SK-N-MC (cell line): ENCODE data around the gene TIMD4.

ENCODE experiments used
- DNase-seq: peaks from one replicate; pipeline ENCODE4 v3.0.0-alpha.2; 2011; ENCODE audit warnings: low read depth, low spot score
- H3K27ac ChIP-seq: fragments of 200-600 bp; sonication (generic); 2 replicates; pipeline ENCODE4 v1.5.1; 2016; ENCODE audit warnings: mixed run types
- H3K36me3 ChIP-seq: fragments of 200-600 bp; sonication (generic); 2 replicates; pipeline ENCODE4 v1.6.1; 2017; ENCODE audit warnings: antibody characterized with exemption, low read length, mixed read lengths; ENCODE audit not compliant: insufficient read depth
- H3K4me3 ChIP-seq: fragments of 200-600 bp; sonication (generic); 2 replicates; pipeline ENCODE4 v1.5.1; 2016
- H3K9ac ChIP-seq: fragments of 200-600 bp; sonication (generic); 2 replicates; pipeline ENCODE4 v1.8.0; 2017; ENCODE audit warnings: mixed run types, mixed read lengths; ENCODE audit not compliant: insufficient read length
- H3K9me3 ChIP-seq: fragments of 200-600 bp; sonication (generic); 2 replicates; pipeline ENCODE4 v1.6.1; 2017; ENCODE audit warnings: low read depth, mild to moderate bottlenecking, antibody characterized with exemption, low read length, moderate library complexity, mixed read lengths
- EZH2 ChIP-seq: fragments of 200-600 bp; sonication (generic); IDR thresholded peaks from one replicate; pipeline ENCODE4 v1.6.1; 2017; ENCODE audit warnings: antibody characterized with exemption
- FOXP2 ChIP-seq: optimal IDR thresholded peaks from 2 replicates; pipeline ENCODE3; 2011; ENCODE audit warnings: mild to moderate bottlenecking, moderate library complexity; ENCODE audit not compliant: insufficient read depth; ENCODE audit errors: extremely low read length, control extremely low read depth
- POLR2AphosphoS5 ChIP-seq: IDR thresholded peaks from 2 replicates; pipeline ENCODE4 v1.6.1; 2012; ENCODE audit warnings: mild to moderate bottlenecking, low read depth, low read length, borderline replicate concordance

TIMD4 gene

GRCh38 chr5:156913719-156914370, 49.2 kb downstream of the TIMD4 start:
- no peak overlapping the region for H3K27ac ChIP-seq
- H3K9me3 ChIP-seq, result no peaks in the 10 kb centered on the region
- TF ChIP-seq FOXP2 (no peak), EZH2 (no peak), POLR2AphosphoS5 (no peak)
- no peak overlapping the region for H3K4me3 ChIP-seq
- H3K36me3 ChIP-seq, result no peaks in the 10 kb centered on the region
- no peak for DNase-seq
- H3K9ac ChIP-seq, result no peak overlapping the region

- TF ChIP-seq FOXP2, result no peak
- TF ChIP-seq EZH2, result no peak
- TF ChIP-seq POLR2AphosphoS5, result no peak
- Histone ChIP-seq H3K27ac (no peak overlapping the region), H3K4me3 (no peak overlapping the region), H3K36me3 (no peaks in the 10 kb centered on the region), H3K9me3 (no peaks in the 10 kb centered on the region), H3K9ac (no peak overlapping the region)
- no peak for DNase-seq
Measured at GRCh38 chr5:156913355-156913718, 49.7 kb downstream of the TIMD4 start.

GRCh38 chr5:156912869-156913268, 50.2 kb downstream of the TIMD4 start:
- Histone ChIP-seq H3K36me3 (no peaks in the 10 kb centered on the region), H3K9me3 (no peaks in the 10 kb centered on the region), H3K27ac (no peak overlapping the region), H3K4me3 (no peak overlapping the region), H3K9ac (no peak overlapping the region)
- no peak for DNase-seq
- TF ChIP-seq FOXP2, result no peak
- TF ChIP-seq EZH2, result no peak
- TF ChIP-seq POLR2AphosphoS5, result no peak

- DNase-seq, result no peak
- Histone ChIP-seq H3K36me3 (no peaks in the 10 kb centered on the region), H3K4me3 (no peak overlapping the region), H3K9me3 (no peaks in the 10 kb centered on the region), H3K27ac (no peak overlapping the region), H3K9ac (no peak overlapping the region)
- TF ChIP-seq EZH2, result no peak
- TF ChIP-seq FOXP2, result no peak
- TF ChIP-seq POLR2AphosphoS5, result no peak
Measured at GRCh38 chr5:156909180-156909579, 53.8 kb downstream of the TIMD4 start.

GRCh38 chr5:156907667-156908066, 55.4 kb downstream of the TIMD4 start:
- no peaks in the 10 kb centered on the region for H3K36me3 ChIP-seq
- no peak overlapping the region for H3K4me3 ChIP-seq
- H3K9me3 ChIP-seq, result no peaks in the 10 kb centered on the region
- H3K9ac ChIP-seq, result no peak overlapping the region
- TF ChIP-seq POLR2AphosphoS5, result no peak
- TF ChIP-seq FOXP2, result no peak
- DNase-seq, result no peak
- H3K27ac ChIP-seq, result no peak overlapping the region

GRCh38 chr5:156906807-156907206, 56.2 kb downstream of the TIMD4 start:
- no peak overlapping the region for H3K9ac ChIP-seq
- no peak overlapping the region for H3K4me3 ChIP-seq
- H3K36me3 ChIP-seq, result no peaks in the 10 kb centered on the region
- H3K27ac ChIP-seq, result no peak overlapping the region
- TF ChIP-seq EZH2, result no peak
- no peaks in the 10 kb centered on the region for H3K9me3 ChIP-seq
- DNase-seq, result no peak

GRCh38 chr5:156896546-156896945, 66.5 kb downstream of the TIMD4 start:
- H3K27ac ChIP-seq, result no peak overlapping the region
- H3K36me3 ChIP-seq, result no peaks in the 10 kb centered on the region
- no peak overlapping the region for H3K4me3 ChIP-seq
- no peaks in the 10 kb centered on the region for H3K9me3 ChIP-seq
- TF ChIP-seq FOXP2, result no peak
- TF ChIP-seq EZH2, result no peak
- no peak for TF ChIP-seq POLR2AphosphoS5
- H3K9ac ChIP-seq, result no peak overlapping the region
- no peak for DNase-seq

GRCh38 chr5:156893517-156893916, 69.5 kb downstream of the TIMD4 start:
- no peak for TF ChIP-seq EZH2
- TF ChIP-seq POLR2AphosphoS5, result no peak
- Histone ChIP-seq H3K9me3 (no peaks in the 10 kb centered on the region), H3K36me3 (no peaks in the 10 kb centered on the region), H3K4me3 (no peak overlapping the region), H3K27ac (no peak overlapping the region), H3K9ac (no peak overlapping the region)
- DNase-seq, result no peak

GRCh38 chr5:156892864-156893263, 70.2 kb downstream of the TIMD4 start:
- no peaks in the 10 kb centered on the region for H3K9me3 ChIP-seq
- DNase-seq, result no peak
- H3K9ac ChIP-seq, result no peak overlapping the region
- no peak overlapping the region for H3K4me3 ChIP-seq
- no peaks in the 10 kb centered on the region for H3K36me3 ChIP-seq
- no peak for TF ChIP-seq POLR2AphosphoS5
- no peak for TF ChIP-seq EZH2
- no peak for TF ChIP-seq FOXP2
- H3K27ac ChIP-seq, result no peak overlapping the region

- no peak for TF ChIP-seq EZH2
- TF ChIP-seq FOXP2, result no peak
- TF ChIP-seq POLR2AphosphoS5, result no peak
- no peak for DNase-seq
- no peak overlapping the region for H3K4me3 ChIP-seq
- no peak overlapping the region for H3K27ac ChIP-seq
- no peaks in the 10 kb centered on the region for H3K9me3 ChIP-seq
- no peaks in the 10 kb centered on the region for H3K36me3 ChIP-seq
- no peak overlapping the region for H3K9ac ChIP-seq
Measured at GRCh38 chr5:156892223-156892622, 70.8 kb downstream of the TIMD4 start.
